Measurements from ENCODE around the gene CHD9. TPM values are rescaled to one million over a fixed set of nuclear protein-coding genes. Genes with fewer than 3 reads are reported as not detected.

Gene CHD9
- polyA plus RNA-seq, 1 donor from 2014 or later: 69.3 TPM

GRCh38 chr16:53356478-53357207 lies 301.9 kb downstream of the CHD9 start:
- H3K27ac ChIP-seq (ENCODE audit: low read length): no peak overlapping the region
- H3K4me3 ChIP-seq (ENCODE audit: low read length): no peak overlapping the region
- H4K20me1 ChIP-seq (ENCODE audit: insufficient read depth): no peaks in the 10 kb centered on the region
- no peaks in the 10 kb centered on the region for H3F3A ChIP-seq (ENCODE audit: insufficient read depth, low read length, poor library complexity, severe bottlenecking)
- no peaks in the 10 kb centered on the region for H3K79me2 ChIP-seq (replicated peaks; ENCODE audit: insufficient read depth, low read length)
- H3K9me2 ChIP-seq (ENCODE audit: insufficient read depth, low read length): no peaks in the 10 kb centered on the region
- no peaks in the 10 kb centered on the region for H3K36me3 ChIP-seq (ENCODE audit: insufficient read depth, low read length)
- no peaks in the 10 kb centered on the region for H3K9me3 ChIP-seq (ENCODE audit: low read length)
- H3K9ac ChIP-seq (ENCODE audit: low read length): no peak overlapping the region
- H2AFZ ChIP-seq (ENCODE audit: low read depth, low read length): no peak overlapping the region
- no peak overlapping the region for H3K4me2 ChIP-seq (ENCODE audit: low read length)
- TF ChIP-seq EZH2 (IDR thresholded peaks at IDR 0.05; ENCODE audit: borderline replicate concordance, insufficient read depth, low read length, poor library complexity, severe bottlenecking) (no peak), SMC3 (conservative IDR thresholded peaks at IDR 0.05; ENCODE audit: poor library complexity) (no peak), RAD21 (conservative IDR thresholded peaks at IDR 0.05) (no peak), POLR2AphosphoS5 (IDR thresholded peaks at IDR 0.05) (no peak), TAF1 (IDR thresholded peaks at IDR 0.05; ENCODE audit: low read depth) (no peak), MXI1 (conservative IDR thresholded peaks at IDR 0.05; ENCODE audit: poor library complexity, severe bottlenecking) (no peak), EP300 (conservative IDR thresholded peaks at IDR 0.05; ENCODE audit: poor library complexity, severe bottlenecking) (no peak)
- TF ChIP-seq, protein P1, sequence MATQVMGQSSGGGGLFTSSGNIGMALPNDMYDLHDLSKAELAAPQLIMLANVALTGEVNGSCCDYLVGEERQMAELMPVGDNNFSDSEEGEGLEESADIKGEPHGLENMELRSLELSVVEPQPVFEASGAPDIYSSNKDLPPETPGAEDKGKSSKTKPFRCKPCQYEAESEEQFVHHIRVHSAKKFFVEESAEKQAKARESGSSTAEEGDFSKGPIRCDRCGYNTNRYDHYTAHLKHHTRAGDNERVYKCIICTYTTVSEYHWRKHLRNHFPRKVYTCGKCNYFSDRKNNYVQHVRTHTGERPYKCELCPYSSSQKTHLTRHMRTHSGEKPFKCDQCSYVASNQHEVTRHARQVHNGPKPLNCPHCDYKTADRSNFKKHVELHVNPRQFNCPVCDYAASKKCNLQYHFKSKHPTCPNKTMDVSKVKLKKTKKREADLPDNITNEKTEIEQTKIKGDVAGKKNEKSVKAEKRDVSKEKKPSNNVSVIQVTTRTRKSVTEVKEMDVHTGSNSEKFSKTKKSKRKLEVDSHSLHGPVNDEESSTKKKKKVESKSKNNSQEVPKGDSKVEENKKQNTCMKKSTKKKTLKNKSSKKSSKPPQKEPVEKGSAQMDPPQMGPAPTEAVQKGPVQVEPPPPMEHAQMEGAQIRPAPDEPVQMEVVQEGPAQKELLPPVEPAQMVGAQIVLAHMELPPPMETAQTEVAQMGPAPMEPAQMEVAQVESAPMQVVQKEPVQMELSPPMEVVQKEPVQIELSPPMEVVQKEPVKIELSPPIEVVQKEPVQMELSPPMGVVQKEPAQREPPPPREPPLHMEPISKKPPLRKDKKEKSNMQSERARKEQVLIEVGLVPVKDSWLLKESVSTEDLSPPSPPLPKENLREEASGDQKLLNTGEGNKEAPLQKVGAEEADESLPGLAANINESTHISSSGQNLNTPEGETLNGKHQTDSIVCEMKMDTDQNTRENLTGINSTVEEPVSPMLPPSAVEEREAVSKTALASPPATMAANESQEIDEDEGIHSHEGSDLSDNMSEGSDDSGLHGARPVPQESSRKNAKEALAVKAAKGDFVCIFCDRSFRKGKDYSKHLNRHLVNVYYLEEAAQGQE (IDR thresholded peaks at IDR 0.05; ENCODE audit: borderline replicate concordance): no peak
- TF ChIP-seq, protein P2, sequence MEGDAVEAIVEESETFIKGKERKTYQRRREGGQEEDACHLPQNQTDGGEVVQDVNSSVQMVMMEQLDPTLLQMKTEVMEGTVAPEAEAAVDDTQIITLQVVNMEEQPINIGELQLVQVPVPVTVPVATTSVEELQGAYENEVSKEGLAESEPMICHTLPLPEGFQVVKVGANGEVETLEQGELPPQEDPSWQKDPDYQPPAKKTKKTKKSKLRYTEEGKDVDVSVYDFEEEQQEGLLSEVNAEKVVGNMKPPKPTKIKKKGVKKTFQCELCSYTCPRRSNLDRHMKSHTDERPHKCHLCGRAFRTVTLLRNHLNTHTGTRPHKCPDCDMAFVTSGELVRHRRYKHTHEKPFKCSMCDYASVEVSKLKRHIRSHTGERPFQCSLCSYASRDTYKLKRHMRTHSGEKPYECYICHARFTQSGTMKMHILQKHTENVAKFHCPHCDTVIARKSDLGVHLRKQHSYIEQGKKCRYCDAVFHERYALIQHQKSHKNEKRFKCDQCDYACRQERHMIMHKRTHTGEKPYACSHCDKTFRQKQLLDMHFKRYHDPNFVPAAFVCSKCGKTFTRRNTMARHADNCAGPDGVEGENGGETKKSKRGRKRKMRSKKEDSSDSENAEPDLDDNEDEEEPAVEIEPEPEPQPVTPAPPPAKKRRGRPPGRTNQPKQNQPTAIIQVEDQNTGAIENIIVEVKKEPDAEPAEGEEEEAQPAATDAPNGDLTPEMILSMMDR (IDR thresholded peaks at IDR 0.05; ENCODE audit: poor library complexity, severe bottlenecking): no peak
- no peaks in the 10 kb centered on the region for H3K27me3 ChIP-seq (ENCODE audit: insufficient read depth, low read depth, low read length)

DNA sequence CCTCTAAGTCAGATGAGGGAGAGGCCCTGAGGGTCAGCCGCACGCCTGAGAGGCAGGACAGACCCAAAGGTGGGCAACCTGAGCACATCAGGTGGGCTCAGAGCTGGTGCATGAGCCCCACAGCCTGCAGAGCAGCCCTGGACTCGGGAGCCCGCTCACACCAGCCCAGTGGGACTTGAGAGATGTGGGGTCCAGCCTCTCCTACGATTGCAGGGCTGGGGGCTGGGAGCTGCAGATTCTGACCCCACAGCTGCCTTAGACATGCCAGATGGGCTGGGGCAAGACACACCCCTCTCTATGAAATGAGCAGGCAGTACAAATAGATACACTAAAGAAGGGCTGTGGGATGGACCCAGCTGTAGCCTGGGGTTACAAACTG lies 302.4 kb downstream of the CHD9 start:
- Histone ChIP-seq H4K20me1 (ENCODE audit: insufficient read depth) (no peaks in the 10 kb centered on the region), H3K9me3 (ENCODE audit: low read length) (no peaks in the 10 kb centered on the region), H3K79me2 (replicated peaks; ENCODE audit: insufficient read depth, low read length) (no peaks in the 10 kb centered on the region), H3K9me2 (ENCODE audit: insufficient read depth, low read length) (no peaks in the 10 kb centered on the region), H3K27me3 (ENCODE audit: insufficient read depth, low read depth, low read length) (no peaks in the 10 kb centered on the region), H3K4me3 (ENCODE audit: low read length) (no peak overlapping the region), H3F3A (ENCODE audit: insufficient read depth, low read length, poor library complexity, severe bottlenecking) (no peaks in the 10 kb centered on the region), H2AFZ (ENCODE audit: low read depth, low read length) (no peak overlapping the region), H3K4me2 (ENCODE audit: low read length) (no peak overlapping the region), H3K9ac (ENCODE audit: low read length) (no peak overlapping the region), H3K36me3 (ENCODE audit: insufficient read depth, low read length) (no peaks in the 10 kb centered on the region), H3K27ac (ENCODE audit: low read length) (no peak overlapping the region)
- no peak for TF ChIP-seq EZH2 (IDR thresholded peaks at IDR 0.05; ENCODE audit: borderline replicate concordance, insufficient read depth, low read length, poor library complexity, severe bottlenecking)
- TF ChIP-seq EP300 (conservative IDR thresholded peaks at IDR 0.05; ENCODE audit: poor library complexity, severe bottlenecking): no peak
- TF ChIP-seq RAD21 (conservative IDR thresholded peaks at IDR 0.05): no peak
- TF ChIP-seq SMC3 (conservative IDR thresholded peaks at IDR 0.05; ENCODE audit: poor library complexity): no peak
- TF ChIP-seq, protein P1 (IDR thresholded peaks at IDR 0.05; ENCODE audit: borderline replicate concordance): no peak
- no peak for TF ChIP-seq TAF1 (IDR thresholded peaks at IDR 0.05; ENCODE audit: low read depth)
- no peak for TF ChIP-seq MXI1 (conservative IDR thresholded peaks at IDR 0.05; ENCODE audit: poor library complexity, severe bottlenecking)
- no peak for TF ChIP-seq POLR2AphosphoS5 (IDR thresholded peaks at IDR 0.05)
- TF ChIP-seq, protein P2 (IDR thresholded peaks at IDR 0.05; ENCODE audit: poor library complexity, severe bottlenecking): no peak

All from neural cell (in vitro differentiated cells).